H9 (cell line): ENCODE data around the gene LSM2. TPM values are rescaled to one million over a fixed set of nuclear protein-coding genes. Genes with fewer than 3 reads are reported as not detected.

Experiments used
- DNase-seq: peaks from one replicate; pipeline ENCODE4 v3.0.0-alpha.2; 2017
- H2AFZ ChIP-seq: one replicate; pipeline ENCODE4 v1.6.1; 2013; ENCODE audit warnings: mild to moderate bottlenecking, low read length, control low read depth, moderate library complexity
- H2AK5ac ChIP-seq: 2 replicates; pipeline ENCODE4 v1.6.1; 2013; ENCODE audit warnings: low read length, control low read depth, mixed read lengths; ENCODE audit not compliant: insufficient read length
- H2BK120ac ChIP-seq: one replicate; pipeline ENCODE4 v1.6.1; 2013; ENCODE audit warnings: low read depth, mild to moderate bottlenecking, low read length, control low read depth, inconsistent platforms; ENCODE audit not compliant: poor library complexity, severe bottlenecking
- H2BK12ac ChIP-seq: 2 replicates; pipeline ENCODE4 v1.6.1; 2013; ENCODE audit warnings: low read length, control low read depth, mixed read lengths, low read depth; ENCODE audit not compliant: insufficient read length
- H2BK15ac ChIP-seq: 2 replicates; pipeline ENCODE4 v1.6.1; 2013; ENCODE audit warnings: low read depth, low read length, control low read depth
- H2BK20ac ChIP-seq: one replicate; pipeline ENCODE4 v1.6.1; 2013; ENCODE audit warnings: low read depth, mild to moderate bottlenecking, low read length, control low read depth, inconsistent platforms; ENCODE audit not compliant: poor library complexity, severe bottlenecking
- H2BK5ac ChIP-seq: 2 replicates; pipeline ENCODE4 v1.6.1; 2013; ENCODE audit warnings: low read length, control low read depth, mixed read lengths; ENCODE audit not compliant: insufficient read length
- H3K14ac ChIP-seq: 2 replicates; pipeline ENCODE4 v1.6.1; 2013; ENCODE audit warnings: low read length, control low read depth; ENCODE audit not compliant: insufficient read depth
- H3K18ac ChIP-seq: 2 replicates; pipeline ENCODE4 v1.6.1; 2013; ENCODE audit warnings: low read depth, mild to moderate bottlenecking, mixed read lengths, low read length, control low read depth; ENCODE audit not compliant: insufficient read length
- H3K23ac ChIP-seq: 2 replicates; pipeline ENCODE4 v1.6.1; 2013; ENCODE audit warnings: low read length, control low read depth, mixed read lengths, low read depth; ENCODE audit not compliant: insufficient read length
- H3K23me2 ChIP-seq: 2 replicates; pipeline ENCODE4 v1.6.1; 2013; ENCODE audit warnings: low read depth, mild to moderate bottlenecking, mixed read lengths, low read length, control low read depth; ENCODE audit not compliant: insufficient read length, poor library complexity, severe bottlenecking
- H3K27ac ChIP-seq: 2 replicates; pipeline ENCODE4 v1.5.1; 2013; ENCODE audit warnings: low read length, control low read depth, mixed read lengths, low read depth; ENCODE audit not compliant: insufficient read length
- H3K27me3 ChIP-seq: 2 replicates; pipeline ENCODE4 v1.6.1; 2013; ENCODE audit warnings: low read length, control low read depth, inconsistent platforms; ENCODE audit not compliant: insufficient read depth
- H3K4ac ChIP-seq: 2 replicates; pipeline ENCODE4 v1.6.1; 2013; ENCODE audit warnings: low read depth, mild to moderate bottlenecking, control low read depth, inconsistent platforms, low read length, moderate library complexity
- H3K4me1 ChIP-seq: 2 replicates; pipeline ENCODE4 v1.6.1; 2013; ENCODE audit warnings: low read length, control low read depth, inconsistent platforms; ENCODE audit not compliant: insufficient read depth
- H3K4me2 ChIP-seq: 2 replicates; pipeline ENCODE4 v1.6.1; 2013; ENCODE audit warnings: low read length, control low read depth, mixed read lengths; ENCODE audit not compliant: insufficient read length, insufficient read depth
- H3K56ac ChIP-seq: 2 replicates; pipeline ENCODE4 v1.6.1; 2013; ENCODE audit warnings: low read depth, mild to moderate bottlenecking, mixed read lengths, low read length, control low read depth; ENCODE audit not compliant: insufficient read length
- H3K79me1 ChIP-seq: 2 replicates; pipeline ENCODE4 v1.6.1; 2013; ENCODE audit warnings: low read depth, mild to moderate bottlenecking, moderate library complexity, low read length, control low read depth, inconsistent platforms; ENCODE audit not compliant: insufficient read depth, poor library complexity, severe bottlenecking
- H3K79me2 ChIP-seq: 2 replicates; pipeline ENCODE4 v1.6.1; 2013; ENCODE audit warnings: low read length, control low read depth, inconsistent platforms; ENCODE audit not compliant: insufficient read depth
- H3K9ac ChIP-seq: 2 replicates; pipeline ENCODE4 v1.6.1; 2013; ENCODE audit warnings: low read length, control low read depth, mixed read lengths; ENCODE audit not compliant: insufficient read length; ENCODE audit errors: extremely low read depth
- H3K9me3 ChIP-seq: one replicate; pipeline ENCODE4 v1.6.1; 2013; ENCODE audit warnings: low read depth, low read length, inconsistent platforms; ENCODE audit not compliant: control insufficient read depth
- H3T11ph ChIP-seq: one replicate; pipeline ENCODE4 v1.6.1; 2013; ENCODE audit warnings: mild to moderate bottlenecking, low read length, control low read depth, inconsistent platforms
- H4K20me1 ChIP-seq: one replicate; pipeline ENCODE4 v1.6.1; 2013; ENCODE audit not compliant: control insufficient read depth, insufficient read length, insufficient read depth
- H4K5ac ChIP-seq: 2 replicates; pipeline ENCODE4 v1.6.1; 2013; ENCODE audit warnings: low read depth, mild to moderate bottlenecking, mixed read lengths, low read length, control low read depth; ENCODE audit not compliant: insufficient read length
- H4K8ac ChIP-seq: replicated peaks from 2 replicates; pipeline ENCODE4 v1.6.1; 2013; ENCODE audit warnings: low read length, control low read depth, mixed read lengths, low read depth; ENCODE audit not compliant: insufficient read length
- H4K91ac ChIP-seq: 2 replicates; pipeline ENCODE4 v1.6.1; 2013; ENCODE audit warnings: low read depth, mild to moderate bottlenecking, moderate library complexity, mixed read lengths, low read length, control low read depth; ENCODE audit not compliant: insufficient read length
- H3K27ac Mint-ChIP-seq, 3 experiments: 2 replicates in 2 of 3; 3 replicates in 1 of 3; pipeline ENCODE4 v1.8.0; 2020 to 2021; ENCODE audit warnings: mixed read lengths in 3 of 3, mild to moderate bottlenecking in 1 of 3, moderate library complexity in 1 of 3
- H3K27me3 Mint-ChIP-seq: 2 replicates; pipeline ENCODE4 v1.8.0; 2021; ENCODE audit warnings: low read depth, mild to moderate bottlenecking, moderate library complexity, mixed read lengths
- H3K36me3 Mint-ChIP-seq, 3 experiments: 2 replicates in 2 of 3; 3 replicates in 1 of 3; pipeline ENCODE4 v1.8.0; 2020 to 2021; ENCODE audit warnings: low read depth in 3 of 3, mixed read lengths in 3 of 3; ENCODE audit not compliant: insufficient read depth in 1 of 3
- H3K4me1 Mint-ChIP-seq, 2 experiments: 2 replicates each; pipeline ENCODE4 v1.8.0; 2020; ENCODE audit warnings: mixed read lengths in 2 of 2
- H3K4me3 Mint-ChIP-seq, 2 experiments: 2 replicates in 1 of 2; 3 replicates in 1 of 2; pipeline ENCODE4 v1.8.0; 2020 to 2021; ENCODE audit warnings: mild to moderate bottlenecking in 2 of 2, mixed read lengths in 2 of 2, moderate library complexity in 1 of 2
- H3K9me3 Mint-ChIP-seq, 2 experiments: 2 replicates in 1 of 2; 3 replicates in 1 of 2; pipeline ENCODE4 v1.8.0; 2020; ENCODE audit warnings: mild to moderate bottlenecking in 2 of 2, mixed read lengths in 2 of 2, moderate library complexity in 1 of 2
- WGBS: extraction: QIAGEN DNeasy Blood & Tissue Kit; methylation state at CpG from one replicate; pipeline ENCODE4 v1.1.7; 2013; ENCODE audit warnings: missing lambda C conversion rate, low lambda C conversion rate, mixed read lengths; ENCODE audit not compliant: insufficient read length; ENCODE audit errors: extremely low coverage; 5-methylcytosine and 5-hydroxymethylcytosine counted together
- total RNA-seq: library from RNA; stranded (reverse); gene quantifications from 2 replicates; pipeline ENCODE4 v1.2.1, GENCODE V29; 2021
- TF ChIP-seq, protein P1 (sequence below): fragments of 200-600 bp; sonication (generic); conservative IDR thresholded peaks from 3 replicates; pipeline ENCODE4 v1.8.0; 2021; ENCODE audit warnings: antibody characterized with exemption, mild to moderate bottlenecking

The LSM2 gene
- total RNA-seq, 1 experiment from 2014 or later = 123 TPM

DNA sequence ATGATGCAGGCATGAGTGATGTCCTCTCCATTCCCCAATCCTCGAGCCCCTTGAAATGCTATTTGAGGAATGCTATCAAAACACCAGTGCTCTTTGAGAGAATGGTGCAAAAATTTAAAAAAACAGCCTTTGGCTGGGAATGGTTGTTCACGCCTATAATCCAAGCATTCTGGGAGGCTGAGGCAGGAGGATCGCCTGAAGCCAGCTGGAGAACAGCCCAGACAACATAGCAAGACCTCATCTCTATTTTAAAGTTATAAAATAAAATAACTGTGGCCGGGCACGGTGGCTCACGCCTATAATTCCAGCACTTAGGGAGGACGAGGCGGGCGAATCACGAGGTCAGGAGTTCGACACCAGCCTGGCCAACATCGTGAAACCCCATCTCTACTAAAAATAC lies 7.0 kb downstream of the LSM2 start:
- H4K5ac ChIP-seq = no peak overlapping the region
- H3K4ac ChIP-seq = no peak overlapping the region
- H3K79me1 ChIP-seq = peaks cover 3% of the 10 kb centered on the region
- H3K27ac ChIP-seq = no peak overlapping the region
- no peak for DNase-seq
- H3K23me2 ChIP-seq = no peaks in the 10 kb centered on the region
- no peaks in the 10 kb centered on the region; a peak in 1 of 4 replicates for H3K4me1 Mint-ChIP-seq
- H2AFZ ChIP-seq = no peak overlapping the region
- TF ChIP-seq, protein P1, sequence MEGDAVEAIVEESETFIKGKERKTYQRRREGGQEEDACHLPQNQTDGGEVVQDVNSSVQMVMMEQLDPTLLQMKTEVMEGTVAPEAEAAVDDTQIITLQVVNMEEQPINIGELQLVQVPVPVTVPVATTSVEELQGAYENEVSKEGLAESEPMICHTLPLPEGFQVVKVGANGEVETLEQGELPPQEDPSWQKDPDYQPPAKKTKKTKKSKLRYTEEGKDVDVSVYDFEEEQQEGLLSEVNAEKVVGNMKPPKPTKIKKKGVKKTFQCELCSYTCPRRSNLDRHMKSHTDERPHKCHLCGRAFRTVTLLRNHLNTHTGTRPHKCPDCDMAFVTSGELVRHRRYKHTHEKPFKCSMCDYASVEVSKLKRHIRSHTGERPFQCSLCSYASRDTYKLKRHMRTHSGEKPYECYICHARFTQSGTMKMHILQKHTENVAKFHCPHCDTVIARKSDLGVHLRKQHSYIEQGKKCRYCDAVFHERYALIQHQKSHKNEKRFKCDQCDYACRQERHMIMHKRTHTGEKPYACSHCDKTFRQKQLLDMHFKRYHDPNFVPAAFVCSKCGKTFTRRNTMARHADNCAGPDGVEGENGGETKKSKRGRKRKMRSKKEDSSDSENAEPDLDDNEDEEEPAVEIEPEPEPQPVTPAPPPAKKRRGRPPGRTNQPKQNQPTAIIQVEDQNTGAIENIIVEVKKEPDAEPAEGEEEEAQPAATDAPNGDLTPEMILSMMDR = no peak
- H3K56ac ChIP-seq = no peak overlapping the region
- no peaks in the 10 kb centered on the region for H3K27me3 ChIP-seq
- H2BK12ac ChIP-seq = no peak overlapping the region
- no peak overlapping the region for H2BK20ac ChIP-seq
- H3K4me2 ChIP-seq = no peak overlapping the region
- no peaks in the 10 kb centered on the region for H3K9me3 ChIP-seq
- peaks cover 6 to 58% (median 42%) of the 10 kb centered on the region in 3 experiments; a peak in 6 of 7 replicates for H3K36me3 Mint-ChIP-seq
- no peak overlapping the region for H3K27ac Mint-ChIP-seq
- no peak overlapping the region for H2BK120ac ChIP-seq
- no peaks in the 10 kb centered on the region for H3K4me1 ChIP-seq
- no peaks in the 10 kb centered on the region for H3K27me3 Mint-ChIP-seq
- no peak overlapping the region for H3K23ac ChIP-seq
- no peak overlapping the region for H3K9ac ChIP-seq
- H4K91ac ChIP-seq = no peak overlapping the region
- H3K14ac ChIP-seq = no peak overlapping the region
- H2BK5ac ChIP-seq = no peak overlapping the region
- H3K9me3 Mint-ChIP-seq = no peaks in the 10 kb centered on the region
- H2AK5ac ChIP-seq = no peak overlapping the region
- no peaks in the 10 kb centered on the region for H4K20me1 ChIP-seq
- H3T11ph ChIP-seq = no peak overlapping the region
- no peak overlapping the region for H3K18ac ChIP-seq
- H2BK15ac ChIP-seq = no peak overlapping the region
- H3K4me3 Mint-ChIP-seq = no peak overlapping the region
- no peak overlapping the region for H4K8ac ChIP-seq
- WGBS = no CpG with 5 or more reads among the region's 12 CpGs
- no peaks in the 10 kb centered on the region for H3K79me2 ChIP-seq
